GM04503 (cell line): ENCODE data around the gene ING3.

Experiments used
- DNase-seq: peaks from one replicate; pipeline ENCODE4 v3.0.0-alpha.2; 2012; ENCODE audit warnings: low read depth

Gene ING3

GRCh38 chr7:120950539-120951308 lies at the start of gene ING3:
Gene ING3, plus strand, starts transcription at chr7:120950777. Its CDS starts 120 bp downstream, at chr7:120950897.
- DNase-seq = peak; percentile 80

GRCh38 chr7:120915314-120916105 lies 35.1 kb upstream of the ING3 start:
- DNase-seq = no peak

DNA sequence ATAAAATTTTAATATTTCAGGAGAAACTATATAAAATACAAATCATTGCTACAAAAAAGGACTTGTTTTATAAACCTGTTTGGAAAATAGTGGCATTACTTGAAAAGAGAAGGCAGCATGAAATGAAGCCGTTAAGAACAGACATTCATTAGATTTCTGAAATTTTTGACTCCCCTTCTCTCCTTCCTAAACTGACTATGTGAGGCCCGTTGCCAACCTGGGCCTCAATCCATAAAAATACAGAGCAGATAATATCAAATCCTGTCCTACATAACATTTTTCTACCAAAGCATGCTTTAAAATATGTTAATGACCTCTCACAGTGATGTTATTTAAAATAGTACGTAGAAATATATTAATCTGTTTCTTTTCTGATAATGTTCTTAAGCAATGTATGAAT lies 34.5 kb upstream of the ING3 start:
- DNase-seq = no peak

DNA sequence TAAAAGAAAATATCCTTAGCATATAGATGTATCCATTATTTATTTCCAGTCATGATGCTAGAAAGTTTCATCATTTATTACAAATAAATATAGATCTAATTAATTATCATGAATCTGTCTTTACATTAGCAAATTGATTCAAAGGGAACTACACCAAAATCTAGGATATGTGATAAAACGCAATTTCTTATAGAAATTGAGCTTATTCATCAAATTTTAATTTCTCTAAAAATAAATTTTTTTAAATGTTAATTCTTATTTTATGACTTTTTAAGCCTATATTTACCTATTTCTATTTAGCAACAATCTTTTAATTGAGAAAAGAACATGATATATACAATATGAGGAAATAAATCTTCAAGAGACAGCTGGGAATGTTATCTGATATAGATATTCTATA lies 34.0 kb upstream of the ING3 start:
- DNase-seq = no peak

- DNase-seq = no peak
Observed at GRCh38 chr7:120919466-120919865, 31.1 kb upstream of the ING3 start.

GRCh38 chr7:120920034-120920433 lies 30.5 kb upstream of the ING3 start:
- no peak for DNase-seq

GRCh38 chr7:120920591-120921274 lies 29.8 kb upstream of the ING3 start:
- DNase-seq = no peak

- no peak for DNase-seq
Observed at GRCh38 chr7:120924837-120925236, 25.7 kb upstream of the ING3 start.

GRCh38 chr7:120925392-120925791 lies 25.2 kb upstream of the ING3 start:
- no peak for DNase-seq

GRCh38 chr7:120926943-120927346 lies 23.6 kb upstream of the ING3 start:
- DNase-seq = no peak

DNA sequence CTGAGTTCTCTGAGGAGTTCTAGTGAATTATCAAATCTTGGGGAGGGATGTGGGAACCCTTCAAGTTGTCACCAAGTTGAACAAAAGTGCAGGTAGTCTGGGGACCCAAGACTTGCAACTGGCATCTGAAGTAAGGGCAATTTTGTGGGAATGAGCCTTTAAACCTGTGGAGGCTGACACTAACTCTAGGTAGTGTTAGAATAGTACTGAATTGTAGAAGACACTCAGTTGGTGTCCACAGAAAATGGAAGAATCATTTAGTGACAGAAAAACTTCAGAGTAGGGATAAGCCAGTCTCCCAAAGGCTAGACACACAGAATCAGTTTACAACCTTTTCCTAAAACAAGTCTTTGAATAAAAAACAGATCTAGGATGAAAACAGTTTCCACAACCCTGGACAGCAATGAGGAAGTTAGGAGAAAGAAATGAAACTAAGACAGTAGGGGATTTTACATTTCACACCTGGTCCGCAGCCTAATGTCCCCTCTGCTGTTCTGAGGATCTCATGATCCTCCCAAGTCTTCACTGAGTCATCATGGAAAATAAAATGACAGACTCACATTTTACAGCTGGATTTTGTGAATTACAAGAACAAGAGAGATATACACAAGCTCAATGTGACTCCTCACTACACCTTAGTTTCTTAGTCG lies 23.0 kb upstream of the ING3 start:
- DNase-seq = no peak

DNA sequence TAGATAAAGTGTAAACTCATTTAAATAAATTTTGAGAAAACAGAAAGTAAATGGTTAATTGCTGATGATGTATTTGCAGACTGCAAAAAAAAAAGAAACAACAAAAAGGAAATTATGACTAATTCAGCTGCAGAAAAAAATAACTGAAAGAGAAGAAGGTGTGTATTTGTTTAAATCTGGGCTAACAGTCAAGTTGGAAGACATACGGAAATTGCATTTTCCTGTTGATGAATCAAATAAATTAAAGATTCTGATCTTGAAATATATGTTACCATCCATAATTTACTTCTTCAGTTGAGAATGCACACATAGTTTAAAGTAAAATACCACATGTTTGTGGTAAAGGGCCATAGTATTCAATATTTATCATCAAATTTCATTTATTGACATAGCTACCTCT lies 19.3 kb upstream of the ING3 start:
- DNase-seq = no peak

- DNase-seq = no peak
Observed at GRCh38 chr7:120933475-120933874, 17.1 kb upstream of the ING3 start.

DNA sequence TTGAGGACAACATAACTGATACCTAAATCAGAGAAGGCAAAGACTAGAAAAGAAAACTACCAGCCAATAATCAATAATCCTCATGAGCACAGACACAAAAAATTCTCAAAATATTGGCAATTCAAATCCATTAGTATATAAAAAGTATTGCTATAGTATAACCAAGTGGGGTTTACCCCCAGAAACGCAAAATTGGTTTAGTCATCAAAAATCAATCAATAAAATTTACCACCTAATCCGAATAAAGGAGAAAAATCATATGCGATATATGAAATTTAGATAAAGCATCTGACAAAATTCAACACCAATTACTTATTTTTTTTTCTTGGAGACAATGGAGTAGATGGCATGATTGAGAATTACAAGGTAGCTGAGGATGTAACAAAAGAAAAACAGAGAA lies 11.2 kb upstream of the ING3 start:
- no peak for DNase-seq

GRCh38 chr7:120941064-120941463 lies 9.5 kb upstream of the ING3 start:
- no peak for DNase-seq

GRCh38 chr7:120941856-120942255 lies 8.7 kb upstream of the ING3 start:
- no peak for DNase-seq

- no peak for DNase-seq
Observed at GRCh38 chr7:120942861-120943260, 7.7 kb upstream of the ING3 start.

- DNase-seq = no peak
Observed at GRCh38 chr7:120944826-120945562, 5.6 kb upstream of the ING3 start.

- DNase-seq = no peak
Observed at GRCh38 chr7:120947980-120948379, 2.6 kb upstream of the ING3 start.

DNA sequence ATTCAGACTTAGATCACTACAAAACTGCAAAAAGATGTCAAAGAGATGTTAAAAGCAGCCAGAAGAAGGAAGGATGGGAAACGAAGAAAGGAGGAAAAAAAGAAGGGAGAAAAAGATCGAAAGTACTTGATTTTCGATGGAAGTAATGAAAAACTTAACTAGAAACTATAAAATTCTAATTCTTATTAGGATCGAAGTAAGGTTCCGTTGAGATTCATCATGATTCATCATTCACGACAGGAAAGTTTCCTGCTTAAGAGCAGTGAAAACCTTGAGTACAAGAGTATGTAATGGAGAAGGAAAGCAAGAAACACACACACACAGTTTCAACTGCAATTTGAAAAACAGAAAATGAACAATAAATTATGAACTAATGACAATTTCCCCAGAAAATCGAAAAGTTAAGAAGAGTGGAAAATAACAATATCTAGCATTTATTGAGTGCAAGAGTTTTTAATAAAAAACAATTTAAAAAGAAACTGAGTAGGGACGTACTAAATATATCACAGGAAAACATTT lies 1.1 kb upstream of the ING3 start:
- DNase-seq = no peak

DNA sequence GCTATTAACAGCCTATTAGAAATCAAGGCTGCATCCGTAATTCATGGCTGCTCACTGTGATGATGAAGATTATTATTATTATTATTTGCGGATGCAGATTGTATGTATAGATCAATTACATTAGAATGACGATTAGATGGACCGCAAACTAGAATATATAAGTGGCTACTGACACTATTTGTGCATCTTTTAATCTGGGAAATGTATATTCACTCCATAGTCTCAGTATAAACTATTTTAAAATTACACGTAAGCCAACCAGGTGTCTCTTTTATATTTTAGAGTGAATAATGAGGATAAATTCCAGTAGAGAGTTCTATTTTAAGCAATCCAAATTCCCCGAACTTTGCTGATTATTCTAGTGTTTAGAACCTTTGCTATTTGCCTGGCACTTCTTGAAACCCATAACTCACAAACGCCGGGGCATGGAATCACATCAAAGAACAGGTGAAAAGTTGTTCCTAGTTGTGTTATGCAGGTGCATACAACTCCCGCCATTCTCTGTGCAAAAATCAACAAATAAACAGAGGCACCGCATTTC lies 509 bp upstream of the ING3 start:
- DNase-seq = no peak
